Neutrophil (primary cell): ENCODE measurements around the gene TLCD1.

ENCODE experiments used
- H3K27ac ChIP-seq: fragments of 200-600 bp; sonication (generic); 2 replicates; pipeline ENCODE4 v1.5.1; 2016; ENCODE audit warnings: mild to moderate bottlenecking, moderate library complexity
- H3K27me3 ChIP-seq: fragments of 200-600 bp; sonication (generic); 2 replicates; pipeline ENCODE4 v1.6.0; 2016; ENCODE audit warnings: mild to moderate bottlenecking
- H3K36me3 ChIP-seq: fragments of 200-600 bp; sonication (generic); 2 replicates; pipeline ENCODE4 v1.5.1; 2017
- H3K4me1 ChIP-seq, 2 experiments: fragments of 200-600 bp in 1 of 2; sonication (generic) in 1 of 2; 1 replicate in 1 of 2; 2 replicates in 1 of 2; pipeline versions ENCODE4 v1.5.1 to v1.6.1; 2013 to 2016; ENCODE audit warnings: low read depth in 1 of 2, low read length in 1 of 2, mild to moderate bottlenecking in 1 of 2, moderate library complexity in 1 of 2; ENCODE audit not compliant: control insufficient read depth in 1 of 2, insufficient read depth in 1 of 2
- H3K4me3 ChIP-seq, 2 experiments: fragments of 200-600 bp in 1 of 2; sonication (generic) in 1 of 2; 1 replicate in 1 of 2; 2 replicates in 1 of 2; pipeline ENCODE4 v1.5.1; 2013 to 2016; ENCODE audit warnings: low read depth in 1 of 2, low read length in 1 of 2, mild to moderate bottlenecking in 1 of 2, moderate library complexity in 1 of 2
- H3K9me3 ChIP-seq: fragments of 200-600 bp; sonication (generic); 2 replicates; pipeline ENCODE4 v1.5.1; 2016
- CTCF ChIP-seq: fragments of 200-600 bp; sonication (generic); IDR thresholded peaks from 2 replicates; pipeline ENCODE4 v1.5.1; 2016; ENCODE audit warnings: antibody characterized with exemption

TLCD1 gene

DNA sequence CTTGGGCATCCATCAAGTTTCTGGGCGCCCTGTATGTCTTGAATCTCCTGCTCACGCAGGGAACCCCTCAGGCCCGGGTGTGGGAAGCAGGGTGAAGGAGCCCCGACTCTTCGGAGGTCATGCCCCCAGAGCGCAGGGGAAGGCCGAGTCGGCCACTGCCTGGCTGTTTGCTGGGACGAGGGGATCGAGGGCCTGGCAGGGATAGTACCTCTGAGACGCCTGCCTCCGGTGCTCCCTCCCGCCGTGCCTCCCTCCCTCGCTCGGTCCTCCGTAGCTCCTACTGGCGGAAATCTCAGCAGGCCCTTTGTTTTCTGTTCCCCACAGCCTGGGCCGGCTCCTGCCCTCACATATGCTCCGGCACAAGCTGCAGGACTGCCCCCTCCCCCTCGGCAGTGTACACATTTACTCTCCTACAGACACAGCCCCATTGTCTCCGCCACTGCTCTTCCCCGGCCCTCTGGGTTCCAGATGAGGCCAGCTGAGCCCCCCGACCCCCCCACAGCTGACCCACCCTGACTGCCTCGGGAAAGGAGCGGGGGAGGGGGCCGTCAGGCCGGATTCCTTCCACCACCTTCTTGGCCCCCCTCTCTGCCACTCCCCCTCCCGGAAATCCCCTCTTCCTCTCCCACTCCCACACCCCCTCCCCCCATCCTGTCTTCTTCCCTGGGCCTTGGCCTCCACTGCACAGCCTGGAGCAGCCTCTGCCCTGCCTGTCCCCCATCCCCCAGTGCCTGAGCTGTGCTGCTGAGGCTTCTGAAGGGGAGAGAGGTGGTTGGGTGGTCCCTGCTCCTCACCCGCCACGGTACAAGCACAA is 19.1 kb upstream of the TLCD1 start:
- Histone ChIP-seq H3K4me3 (peak overlapping the region; percentile 70 to 97), H3K27me3 (peaks cover 55% of the 10 kb centered on the region), H3K4me1 (peaks cover 27 to 46% of the 10 kb centered on the region in 2 experiments), H3K36me3 (no peaks in the 10 kb centered on the region), H3K9me3 (no peaks in the 10 kb centered on the region), H3K27ac (no peak overlapping the region)
- TF ChIP-seq CTCF: no peak

DNA sequence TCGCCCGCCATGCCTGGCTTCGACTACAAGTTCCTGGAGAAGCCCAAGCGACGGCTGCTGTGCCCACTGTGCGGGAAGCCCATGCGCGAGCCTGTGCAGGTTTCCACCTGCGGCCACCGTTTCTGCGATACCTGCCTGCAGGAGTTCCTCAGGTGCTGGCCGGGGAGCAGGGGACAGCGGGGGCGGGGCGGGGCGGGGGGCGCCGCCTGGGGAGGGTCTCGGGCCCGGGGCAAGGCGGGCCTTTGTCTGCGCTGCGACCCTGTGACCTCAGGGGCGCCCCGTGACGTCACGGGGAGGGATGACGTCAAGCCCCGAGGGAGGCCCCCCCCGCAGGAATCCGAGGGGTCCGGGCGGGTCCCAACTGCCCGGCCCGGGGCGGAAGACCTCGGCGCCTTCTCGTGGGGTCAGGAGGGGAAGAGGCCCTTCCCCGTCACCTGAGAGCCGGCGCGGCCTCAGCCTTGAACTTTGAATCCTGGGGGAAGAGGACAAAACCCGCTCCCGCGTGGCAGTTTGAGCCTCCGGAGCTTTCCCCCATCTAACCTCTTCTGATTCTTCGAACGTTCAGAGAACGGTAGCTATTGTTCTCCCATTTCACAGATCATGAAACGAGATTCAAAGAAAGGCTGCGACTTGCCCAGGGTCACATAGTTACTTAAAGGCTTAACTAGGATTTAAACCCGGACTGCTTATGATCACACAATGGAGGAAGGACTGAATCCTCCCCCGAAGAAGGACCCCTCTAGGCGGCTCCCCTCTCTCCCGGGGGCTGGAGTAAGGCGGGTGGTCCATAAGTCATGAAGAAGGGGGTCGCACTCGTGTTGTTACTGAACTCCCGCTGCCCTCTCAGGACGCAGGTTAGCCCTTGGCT is 18.3 kb upstream of the TLCD1 start:
- no peak for TF ChIP-seq CTCF
- Histone ChIP-seq H3K36me3 (no peaks in the 10 kb centered on the region), H3K9me3 (no peaks in the 10 kb centered on the region), H3K4me1 (peaks cover 27 to 37% of the 10 kb centered on the region in 2 experiments), H3K27me3 (peaks cover 55% of the 10 kb centered on the region), H3K4me3 (peak overlapping the region; percentile 70 to 97), H3K27ac (peak overlapping the region; percentile 48)

DNA sequence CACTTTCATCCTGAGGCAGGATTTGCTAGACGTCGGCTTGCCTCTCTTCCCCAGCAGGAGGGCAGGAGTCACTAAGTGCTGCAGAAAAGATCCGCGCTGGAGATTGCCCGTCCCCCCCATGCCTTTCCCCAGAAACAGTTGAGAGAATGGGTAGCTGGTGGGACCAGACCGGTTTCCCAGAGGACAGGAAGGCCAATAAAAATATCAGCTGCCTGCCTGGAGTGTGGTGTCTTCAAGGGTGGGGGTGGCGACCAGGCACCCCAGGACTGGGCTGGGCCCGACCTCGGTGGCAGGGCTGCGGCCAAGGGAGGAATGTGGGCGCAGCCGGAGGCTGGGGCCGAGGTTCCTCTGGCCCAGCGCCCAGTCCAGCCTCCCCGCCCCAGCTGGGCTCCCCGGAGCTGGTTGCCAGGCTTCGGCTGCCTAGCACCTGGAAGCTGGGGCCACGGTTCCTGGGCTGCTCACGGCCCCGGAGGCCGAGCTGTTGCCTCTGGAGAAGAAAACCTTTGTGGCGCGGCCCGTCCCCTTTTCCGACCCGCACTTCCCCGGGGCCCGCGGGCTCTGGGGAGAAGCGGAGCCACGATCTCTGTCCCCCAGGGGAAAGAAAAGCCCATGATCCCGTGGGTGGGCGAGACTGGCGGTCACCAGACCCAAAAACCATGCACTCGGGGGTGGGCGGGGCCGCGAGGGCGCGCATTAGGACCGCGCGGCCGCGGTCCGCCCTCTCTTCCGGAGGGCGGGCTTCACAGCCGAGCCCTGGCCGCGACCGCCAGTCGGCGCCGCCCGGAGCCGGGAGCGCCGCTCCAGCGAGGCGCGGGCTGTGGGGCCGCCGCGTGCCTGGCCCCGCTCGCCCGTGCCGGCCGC is 17.4 kb upstream of the TLCD1 start, which contains the start of gene TRAF4:
Gene TRAF4 (plus strand): TSS at position 769 of the 861 bp plus-strand sequence. CDS start 102 bp downstream, outside the sequence.
- Histone ChIP-seq H3K4me1 (peaks cover 27 to 36% of the 10 kb centered on the region in 2 experiments), H3K27ac (peak within 1 kb of the TSS; percentile 48), H3K27me3 (peaks cover 55% of the 10 kb centered on the region), H3K9me3 (no peaks in the 10 kb centered on the region), H3K36me3 (no peaks in the 10 kb centered on the region), H3K4me3 (peak within 1 kb of the TSS; percentile 70 to 97)
- TF ChIP-seq CTCF: no peak

DNA sequence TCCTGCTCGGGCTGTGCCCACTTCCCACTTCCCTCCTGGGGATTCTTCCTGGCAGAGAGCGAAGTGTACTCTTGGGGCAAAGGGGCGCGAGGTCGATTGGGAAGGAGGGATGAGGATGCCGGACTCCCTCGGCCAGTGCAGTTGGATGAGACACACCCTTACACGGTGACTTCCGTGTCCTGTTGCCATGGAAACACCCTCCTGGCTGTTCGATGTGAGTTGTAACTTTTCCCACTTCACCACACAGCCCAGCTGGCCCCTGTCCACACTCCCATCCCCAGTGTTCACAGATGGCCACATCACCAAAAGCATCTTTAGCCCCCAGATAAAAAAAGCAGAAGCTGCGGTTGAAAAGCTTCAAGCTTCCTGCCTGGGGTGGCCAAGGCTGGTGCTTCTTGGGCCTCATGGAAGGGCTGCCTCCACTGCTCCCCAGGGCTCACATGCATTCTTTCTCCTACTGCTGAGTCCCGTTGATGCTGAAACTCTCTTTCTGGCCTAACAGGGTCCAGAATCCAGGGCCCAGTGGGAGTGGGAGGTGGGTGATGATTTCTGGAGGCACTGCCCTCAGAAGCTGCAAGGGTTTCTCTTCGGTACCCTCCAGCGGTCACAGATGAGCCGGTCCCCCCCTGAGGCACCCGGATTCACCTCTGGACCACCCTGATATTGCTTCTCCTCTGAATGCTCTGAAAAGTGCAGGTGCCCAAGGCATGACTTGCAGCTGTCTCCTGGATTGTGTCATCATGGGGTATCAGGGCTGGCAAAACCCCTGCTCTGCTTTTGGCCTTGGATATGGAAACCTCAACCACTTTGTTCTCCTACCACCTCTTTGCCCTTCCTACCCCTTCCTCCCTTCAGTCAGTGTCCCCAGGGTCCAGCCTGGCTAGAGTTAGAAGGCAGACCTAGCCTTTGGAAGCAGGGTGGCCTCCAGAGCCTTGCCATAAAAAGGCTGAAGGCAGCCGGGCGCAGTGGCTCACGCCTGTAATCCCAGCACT is 15.6 kb upstream of the TLCD1 start:
- Histone ChIP-seq H3K27me3 (peaks cover 45% of the 10 kb centered on the region), H3K9me3 (no peaks in the 10 kb centered on the region), H3K27ac (peak overlapping the region; percentile 39), H3K4me1 (peaks cover 27 to 36% of the 10 kb centered on the region in 2 experiments), H3K4me3 (peak overlapping the region in 1 of 2 experiments; percentile 42), H3K36me3 (no peaks in the 10 kb centered on the region)
- TF ChIP-seq CTCF: no peak
